Caco-2 (cell line): ENCODE data around the gene WNK1. TPM values are rescaled to one million over a fixed set of nuclear protein-coding genes. Genes with fewer than 3 reads are reported as not detected.

Experiments used
- BruUV-seq: library from RNA; stranded (reverse); fragments of 400-500 nt; replicated peaks from 2 replicates; lab custom pipeline; 2021; lab: Mats Ljungman, UMichigan
- CTCF ChIA-PET: fragments of 300-600 bp; sonication (Branson Sonifier 250); formaldehyde crosslinking; loops from one replicate; lab custom pipeline; 2022; ENCODE audit warnings: antibody characterized with exemption; lab: Charles Lee
- POLR2A ChIA-PET: fragments of 300-600 bp; sonication (Branson Sonifier 250); formaldehyde crosslinking; loops from one replicate; lab custom pipeline; 2022; ENCODE audit warnings: antibody characterized with exemption; lab: Charles Lee
- DNase-seq, 2 experiments: peaks; one replicate each; pipeline versions ENCODE4 v3.0.0 to v3.0.0-alpha.2; 2020 to 2022
- H3K27me3 ChIP-seq: replicated peaks from 2 replicates; pipeline ENCODE4 v1.6.0; 2011; ENCODE audit warnings: low read length; ENCODE audit not compliant: control insufficient read depth, insufficient read depth
- H3K36me3 ChIP-seq: 2 replicates; pipeline ENCODE4 v1.5.1; 2011; ENCODE audit warnings: low read length; ENCODE audit not compliant: control insufficient read depth, insufficient read depth
- H3K4me1 ChIP-seq: fragments of 250-450 bp; sonication (Bioruptor Pico); 2 replicates; pipeline ENCODE4 v1.5.1; 2020; ENCODE audit warnings: mild to moderate bottlenecking
- H3K4me3 ChIP-seq: 2 replicates; pipeline ENCODE4 v1.5.1; 2011; ENCODE audit warnings: low read depth, mild to moderate bottlenecking, control low read depth, low read length
- H3K9me3 ChIP-seq: fragments of 250-450 bp; sonication (Bioruptor Pico); 2 replicates; pipeline ENCODE4 v1.5.1; 2020; ENCODE audit warnings: mild to moderate bottlenecking, moderate library complexity
- H3K27ac Mint-ChIP-seq: one replicate; pipeline ENCODE4 v1.8.0; 2022; ENCODE audit warnings: mixed read lengths; ENCODE audit not compliant: unreplicated experiment
- H3K27me3 Mint-ChIP-seq: one replicate; pipeline ENCODE4 v1.8.0; 2022; ENCODE audit warnings: mixed read lengths; ENCODE audit not compliant: insufficient read depth, unreplicated experiment
- H3K36me3 Mint-ChIP-seq: one replicate; pipeline ENCODE4 v1.8.0; 2022; ENCODE audit warnings: mild to moderate bottlenecking, mixed read lengths; ENCODE audit not compliant: insufficient read depth, unreplicated experiment
- H3K4me1 Mint-ChIP-seq: one replicate; pipeline ENCODE4 v1.8.0; 2022; ENCODE audit warnings: low read depth, mixed read lengths; ENCODE audit not compliant: unreplicated experiment
- H3K4me3 Mint-ChIP-seq: one replicate; pipeline ENCODE4 v1.8.0; 2022; ENCODE audit warnings: mild to moderate bottlenecking, moderate library complexity, mixed read lengths; ENCODE audit not compliant: unreplicated experiment
- H3K9me3 Mint-ChIP-seq: one replicate; pipeline ENCODE4 v1.8.0; 2022; ENCODE audit warnings: mixed read lengths; ENCODE audit not compliant: unreplicated experiment
- intact Hi-C: fragments of 100-400 bp; cut with micrococcal nuclease; formaldehyde crosslinking; loops from one replicate; pipeline ENCODE4 v1.10.0; 2022; ENCODE audit not compliant: unreplicated experiment
- total RNA-seq: library from RNA; stranded (reverse); gene quantifications from 2 replicates; pipeline ENCODE4 v1.2.3, GENCODE V29; 2022
- TF ChIP-seq, protein P1 (sequence below), 2 experiments: fragments of 200-600 bp in 1 of 2; IDR thresholded peaks; 1 replicate in 1 of 2; 2 replicates in 1 of 2; pipeline versions ENCODE4 v1.5.1 to v1.8.0; 2011 to 2022; ENCODE audit warnings: antibody characterized with exemption in 1 of 2, control low read depth in 1 of 2, inconsistent platforms in 1 of 2, low read depth in 1 of 2, low read length in 1 of 2, mild to moderate bottlenecking in 1 of 2, moderate library complexity in 1 of 2; ENCODE audit not compliant: insufficient read depth in 1 of 2, severe bottlenecking in 1 of 2, unreplicated experiment in 1 of 2

Gene WNK1
- total RNA-seq, 1 experiment from 2014 or later = 224 TPM

DNA sequence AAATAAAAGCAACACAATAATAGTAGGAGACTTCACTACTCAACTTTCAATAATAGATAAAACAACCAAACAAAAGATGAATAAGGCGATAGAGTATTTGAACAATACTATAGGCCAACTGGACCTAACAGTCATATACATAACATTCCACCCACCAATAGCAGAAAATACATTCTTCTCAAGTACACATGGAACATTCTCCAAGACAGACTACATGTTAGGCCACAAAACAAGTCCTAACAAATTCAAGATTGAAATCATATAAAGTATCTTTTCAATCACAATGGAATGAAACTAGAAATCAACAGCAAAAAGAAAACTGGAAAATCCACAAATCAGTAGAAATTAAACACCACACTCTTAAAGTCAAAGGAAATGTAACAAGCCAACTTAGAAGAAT lies 168.3 kb downstream of the WNK1 start:
- H3K9me3 Mint-ChIP-seq = no peaks in the 10 kb centered on the region
- H3K4me1 Mint-ChIP-seq = no peaks in the 10 kb centered on the region
- H3K27me3 Mint-ChIP-seq = no peaks in the 10 kb centered on the region
- no TSS peak for BruUV-seq
- DNase-seq = no peak
- peak overlapping the region; percentile 36 for H3K27ac Mint-ChIP-seq
- Histone ChIP-seq H3K27me3 (no peaks in the 10 kb centered on the region), H3K4me1 (no peaks in the 10 kb centered on the region), H3K36me3 (peaks cover 5% of the 10 kb centered on the region), H3K4me3 (no peak overlapping the region), H3K9me3 (no peaks in the 10 kb centered on the region)
- POLR2A ChIA-PET = no interaction called here
- H3K36me3 Mint-ChIP-seq = peaks cover 100% of the 10 kb centered on the region
- H3K4me3 Mint-ChIP-seq = no peak overlapping the region
- TF ChIP-seq, protein P1, sequence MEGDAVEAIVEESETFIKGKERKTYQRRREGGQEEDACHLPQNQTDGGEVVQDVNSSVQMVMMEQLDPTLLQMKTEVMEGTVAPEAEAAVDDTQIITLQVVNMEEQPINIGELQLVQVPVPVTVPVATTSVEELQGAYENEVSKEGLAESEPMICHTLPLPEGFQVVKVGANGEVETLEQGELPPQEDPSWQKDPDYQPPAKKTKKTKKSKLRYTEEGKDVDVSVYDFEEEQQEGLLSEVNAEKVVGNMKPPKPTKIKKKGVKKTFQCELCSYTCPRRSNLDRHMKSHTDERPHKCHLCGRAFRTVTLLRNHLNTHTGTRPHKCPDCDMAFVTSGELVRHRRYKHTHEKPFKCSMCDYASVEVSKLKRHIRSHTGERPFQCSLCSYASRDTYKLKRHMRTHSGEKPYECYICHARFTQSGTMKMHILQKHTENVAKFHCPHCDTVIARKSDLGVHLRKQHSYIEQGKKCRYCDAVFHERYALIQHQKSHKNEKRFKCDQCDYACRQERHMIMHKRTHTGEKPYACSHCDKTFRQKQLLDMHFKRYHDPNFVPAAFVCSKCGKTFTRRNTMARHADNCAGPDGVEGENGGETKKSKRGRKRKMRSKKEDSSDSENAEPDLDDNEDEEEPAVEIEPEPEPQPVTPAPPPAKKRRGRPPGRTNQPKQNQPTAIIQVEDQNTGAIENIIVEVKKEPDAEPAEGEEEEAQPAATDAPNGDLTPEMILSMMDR (IDR thresholded peaks at IDR 0.05; ENCODE audit: insufficient read depth in 1 of 2, low read depth in 1 of 2, low read length in 1 of 2, severe bottlenecking in 1 of 2, unreplicated experiment in 1 of 2) = no peak
- CTCF ChIA-PET = no interaction called here
- intact Hi-C loops = no loop called here

DNA sequence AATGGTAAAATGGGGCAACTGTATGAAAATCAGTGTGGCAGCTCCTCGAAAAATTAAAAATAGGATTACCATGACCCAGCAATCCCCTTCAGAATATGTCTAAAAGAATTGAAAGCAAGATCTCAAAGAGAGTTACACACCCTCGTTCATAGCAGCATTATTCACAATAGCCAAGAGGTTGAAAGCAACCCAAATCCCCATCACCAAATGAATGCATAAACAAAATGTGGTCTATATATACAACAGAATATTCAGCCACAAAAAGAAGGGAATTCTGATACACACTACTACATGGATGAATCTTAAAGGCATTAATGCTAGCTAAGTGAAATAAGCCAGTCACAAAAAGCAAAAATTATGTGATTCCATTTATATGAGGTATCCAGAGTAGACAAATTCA lies 169.9 kb downstream of the WNK1 start:
- TF ChIP-seq, protein P1 (IDR thresholded peaks at IDR 0.05; ENCODE audit: insufficient read depth in 1 of 2, low read depth in 1 of 2, low read length in 1 of 2, severe bottlenecking in 1 of 2, unreplicated experiment in 1 of 2) = no peak
- ChIA-PET POLR2A (no interaction called here), CTCF (no interaction called here)
- BruUV-seq = no TSS peak
- H3K4me3 ChIP-seq = no peak overlapping the region
- Mint-ChIP-seq H3K4me1 (no peaks in the 10 kb centered on the region), H3K9me3 (no peaks in the 10 kb centered on the region), H3K36me3 (peaks cover 98% of the 10 kb centered on the region), H3K4me3 (no peak overlapping the region), H3K27me3 (no peaks in the 10 kb centered on the region), H3K27ac (no peak overlapping the region)
- H3K27me3 ChIP-seq = no peaks in the 10 kb centered on the region
- H3K4me1 ChIP-seq = no peaks in the 10 kb centered on the region
- no peak for DNase-seq
- no peaks in the 10 kb centered on the region for H3K9me3 ChIP-seq
- H3K36me3 ChIP-seq = no peaks in the 10 kb centered on the region; the same call in 1 of the 2 replicates
- intact Hi-C loops = no loop called here

GRCh38 chr12:926641-927040 lies 174.3 kb downstream of the WNK1 start:
- no peaks in the 10 kb centered on the region for H3K9me3 Mint-ChIP-seq
- DNase-seq = no peak
- Histone ChIP-seq H3K27me3 (no peaks in the 10 kb centered on the region), H3K36me3 (no peaks in the 10 kb centered on the region; the same call in 1 of the 2 replicates), H3K4me3 (no peak overlapping the region), H3K9me3 (no peaks in the 10 kb centered on the region), H3K4me1 (no peaks in the 10 kb centered on the region)
- H3K27ac Mint-ChIP-seq = no peak overlapping the region
- H3K4me1 Mint-ChIP-seq = no peaks in the 10 kb centered on the region
- no peak overlapping the region for H3K4me3 Mint-ChIP-seq
- peaks cover 95% of the 10 kb centered on the region for H3K36me3 Mint-ChIP-seq
- POLR2A ChIA-PET = no interaction called here
- CTCF ChIA-PET = no interaction called here
- H3K27me3 Mint-ChIP-seq = no peaks in the 10 kb centered on the region
- intact Hi-C loops = no loop called here
- no TSS peak for BruUV-seq
- TF ChIP-seq, protein P1 (IDR thresholded peaks at IDR 0.05; ENCODE audit: insufficient read depth in 1 of 2, low read depth in 1 of 2, low read length in 1 of 2, severe bottlenecking in 1 of 2, unreplicated experiment in 1 of 2) = no peak
